Retina (tissue), 1 donor: Measurements from ENCODE around the gene FES.
"Not testable (repeated sequence)": the region's sequence is repeated elsewhere in the genome, so short reads cannot be mapped to it uniquely, and the experiment has no call there.

Experiments used
- DNase-seq: peaks from one replicate; pipeline ENCODE4 v3.0.0-alpha.2; 2016

Gene FES

GRCh38 chr15:90862487-90862886 lies 21.8 kb upstream of the FES start:
- DNase-seq, result no peak

GRCh38 chr15:90862964-90863778 lies 21.1 kb upstream of the FES start:
- no peak for DNase-seq

GRCh38 chr15:90863987-90864386 lies 20.3 kb upstream of the FES start:
- DNase-seq, result no peak

GRCh38 chr15:90864507-90864906 lies 19.8 kb upstream of the FES start:
- DNase-seq, result no peak

- DNase-seq, result no peak
Measured at GRCh38 chr15:90865702-90866101, 18.6 kb upstream of the FES start.

GRCh38 chr15:90866161-90866715 lies 18.1 kb upstream of the FES start:
- DNase-seq, result no peak

- no peak for DNase-seq
Measured at GRCh38 chr15:90866800-90867199, 17.5 kb upstream of the FES start.

GRCh38 chr15:90868261-90868689 lies 16.0 kb upstream of the FES start, which contains the start of gene FURIN:
FURIN (plus strand) TSS chr15:90868588; CDS start chr15:90875741, 7,153 bp downstream.
- DNase-seq, result no peak

- DNase-seq, result no peak
Measured at GRCh38 chr15:90869140-90869541, 15.2 kb upstream of the FES start.

GRCh38 chr15:90869601-90870353 lies 14.5 kb upstream of the FES start:
- no peak for DNase-seq

GRCh38 chr15:90870354-90871138 lies 13.8 kb upstream of the FES start:
- peak; percentile 36 for DNase-seq

GRCh38 chr15:90871139-90871715 lies 13.1 kb upstream of the FES start:
- peak; percentile 75 for DNase-seq

GRCh38 chr15:90871716-90872485 lies 12.4 kb upstream of the FES start:
- DNase-seq, result peak; percentile 51

- DNase-seq, result no peak
Measured at GRCh38 chr15:90872486-90873184, 11.7 kb upstream of the FES start.

- DNase-seq, result no peak
Measured at GRCh38 chr15:90873488-90873997, 10.8 kb upstream of the FES start.

- peak; percentile 49 for DNase-seq
Measured at GRCh38 chr15:90873998-90874605, 10.2 kb upstream of the FES start.

GRCh38 chr15:90874986-90875385 lies 9.3 kb upstream of the FES start:
- not testable (repeated sequence) for DNase-seq

- no peak for DNase-seq
Measured at GRCh38 chr15:90875549-90875981, 8.7 kb upstream of the FES start.

- DNase-seq, result no peak
Measured at GRCh38 chr15:90876046-90876445, 8.3 kb upstream of the FES start.

GRCh38 chr15:90876512-90877170 lies 7.7 kb upstream of the FES start:
- no peak for DNase-seq
